Upper lobe of left lung (tissue), 4 donors: ENCODE data around the gene TPR.
"Not testable (repeated sequence)": the region's sequence is repeated elsewhere in the genome, so short reads cannot be mapped to it uniquely, and the experiment has no call there.

Experiments
- CTCF ChIP-seq, 6 experiments: fragments of 450-650 bp in 4 of 6; fragments of 200-600 bp in 2 of 6; sonication (generic) in 2 of 6; IDR thresholded peaks; one replicate each; pipeline ENCODE4 v1.5.1; 2016 to 2019; ENCODE audit warnings: antibody characterized with exemption in 6 of 6
- POLR2AphosphoS5 ChIP-seq, 2 donors: sonication (generic); formaldehyde crosslinking; IDR thresholded peaks; one replicate each; pipeline ENCODE4 v1.5.1; 2017; ENCODE audit warnings: antibody characterized with exemption in 2 of 2

DNA sequence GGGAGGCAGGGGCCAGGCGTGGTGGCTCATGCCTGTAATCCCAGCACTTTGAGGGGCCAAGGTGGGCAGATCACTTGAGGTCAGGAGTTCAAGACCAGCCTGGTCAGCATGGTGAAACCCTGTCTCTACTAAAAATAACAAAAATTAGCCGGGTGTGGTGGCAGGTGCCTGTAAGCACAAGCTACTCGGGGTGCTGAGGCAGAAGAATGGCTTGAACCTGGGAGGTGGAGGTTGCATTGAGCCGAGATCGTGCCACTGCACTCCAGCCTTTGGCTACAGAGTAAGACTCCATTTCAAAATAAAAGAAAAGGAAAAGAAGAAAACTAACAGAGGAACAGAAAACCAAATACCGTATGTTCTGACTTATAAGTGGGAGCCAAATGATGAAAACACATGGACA lies 17.7 kb upstream of the TPR start:
- not testable (repeated sequence) for TF ChIP-seq CTCF, POLR2AphosphoS5 (IDR thresholded peaks at IDR 0.05)
